ENCODE measurements around the gene LRRC9.

Gene LRRC9

DNA sequence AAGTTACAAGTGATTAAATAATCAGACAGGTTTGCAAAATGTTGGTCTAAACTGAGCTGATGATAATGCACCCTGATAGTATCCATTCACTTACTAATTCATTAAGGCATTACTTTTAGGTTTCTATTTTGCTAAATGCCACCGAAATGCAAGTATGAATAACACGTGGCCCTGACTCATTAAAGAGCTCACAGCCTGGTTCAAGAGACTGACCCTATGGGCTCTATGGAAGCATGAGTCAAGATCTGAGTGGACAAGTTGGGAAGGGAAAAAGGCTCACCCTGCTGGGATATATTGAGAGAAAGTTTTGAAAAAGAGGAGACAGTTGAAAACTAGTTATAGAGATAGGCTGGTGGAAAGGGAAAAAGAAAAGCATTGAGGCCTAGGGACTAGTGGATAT, 14.8 kb upstream of the LRRC9 start:
- Histone ChIP-seq H3K27me3 (ENCODE audit: low read length) (no peaks in the 10 kb centered on the region), H3F3A (ENCODE audit: insufficient read depth) (no peaks in the 10 kb centered on the region), H3K4me3 (ENCODE audit: insufficient read depth, low read length, poor library complexity, severe bottlenecking) (no peak overlapping the region), H3K36me3 (ENCODE audit: low read length) (no peaks in the 10 kb centered on the region), H3K4me2 (ENCODE audit: low read depth, low read length, poor library complexity, severe bottlenecking) (no peak overlapping the region), H4K20me1 (ENCODE audit: low read depth, low read length) (no peaks in the 10 kb centered on the region), H3K9ac (ENCODE audit: low read length) (no peak overlapping the region), H3K9me3 (ENCODE audit: insufficient read depth, low read length) (peaks cover 6% of the 10 kb centered on the region; the same call in 1 of the 2 replicates), H3K27ac (ENCODE audit: low read depth, low read length) (no peak overlapping the region), H2AFZ (ENCODE audit: low read depth, low read length, severe bottlenecking) (no peak overlapping the region), H3K9me2 (replicated peaks; ENCODE audit: insufficient read depth, low read length) (no peaks in the 10 kb centered on the region), H3K79me2 (ENCODE audit: insufficient read depth, low read length) (no peaks in the 10 kb centered on the region)
- TF ChIP-seq EZH2phosphoT487 (conservative IDR thresholded peaks at IDR 0.05; ENCODE audit: low read length) = no peak
- TF ChIP-seq, protein P1, sequence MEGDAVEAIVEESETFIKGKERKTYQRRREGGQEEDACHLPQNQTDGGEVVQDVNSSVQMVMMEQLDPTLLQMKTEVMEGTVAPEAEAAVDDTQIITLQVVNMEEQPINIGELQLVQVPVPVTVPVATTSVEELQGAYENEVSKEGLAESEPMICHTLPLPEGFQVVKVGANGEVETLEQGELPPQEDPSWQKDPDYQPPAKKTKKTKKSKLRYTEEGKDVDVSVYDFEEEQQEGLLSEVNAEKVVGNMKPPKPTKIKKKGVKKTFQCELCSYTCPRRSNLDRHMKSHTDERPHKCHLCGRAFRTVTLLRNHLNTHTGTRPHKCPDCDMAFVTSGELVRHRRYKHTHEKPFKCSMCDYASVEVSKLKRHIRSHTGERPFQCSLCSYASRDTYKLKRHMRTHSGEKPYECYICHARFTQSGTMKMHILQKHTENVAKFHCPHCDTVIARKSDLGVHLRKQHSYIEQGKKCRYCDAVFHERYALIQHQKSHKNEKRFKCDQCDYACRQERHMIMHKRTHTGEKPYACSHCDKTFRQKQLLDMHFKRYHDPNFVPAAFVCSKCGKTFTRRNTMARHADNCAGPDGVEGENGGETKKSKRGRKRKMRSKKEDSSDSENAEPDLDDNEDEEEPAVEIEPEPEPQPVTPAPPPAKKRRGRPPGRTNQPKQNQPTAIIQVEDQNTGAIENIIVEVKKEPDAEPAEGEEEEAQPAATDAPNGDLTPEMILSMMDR (IDR thresholded peaks at IDR 0.05; ENCODE audit: insufficient read depth, low read length, poor library complexity, severe bottlenecking) = no peak

DNA sequence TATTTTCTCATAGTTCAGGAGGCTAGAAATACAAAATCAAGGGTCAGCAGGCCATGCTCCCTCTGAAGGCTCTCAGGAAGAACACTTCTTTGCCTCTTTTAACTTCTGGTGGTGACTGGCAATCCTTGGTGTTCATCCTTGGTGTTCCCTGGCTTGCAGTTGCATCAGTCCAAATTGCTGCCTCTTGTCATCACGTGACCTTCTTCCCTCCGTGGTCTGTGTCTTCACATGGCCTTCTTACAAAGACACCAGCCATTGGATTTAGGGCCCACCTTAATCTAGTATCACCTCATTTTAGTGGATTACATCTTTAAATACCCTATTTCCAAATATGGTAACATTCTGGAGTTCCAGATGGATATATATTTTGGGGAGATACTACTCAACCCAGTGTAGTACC, 7.5 kb upstream of the LRRC9 start:
- H3K27ac ChIP-seq (ENCODE audit: low read depth, low read length) = no peak overlapping the region
- H3K4me3 ChIP-seq (ENCODE audit: insufficient read depth, low read length, poor library complexity, severe bottlenecking) = no peak overlapping the region
- no peak overlapping the region for H2AFZ ChIP-seq (ENCODE audit: low read depth, low read length, severe bottlenecking)
- no peaks in the 10 kb centered on the region for H3K36me3 ChIP-seq (ENCODE audit: low read length)
- H3K9me2 ChIP-seq (replicated peaks; ENCODE audit: insufficient read depth, low read length) = no peaks in the 10 kb centered on the region
- H3K4me2 ChIP-seq (ENCODE audit: low read depth, low read length, poor library complexity, severe bottlenecking) = no peak overlapping the region
- H4K20me1 ChIP-seq (ENCODE audit: low read depth, low read length) = no peaks in the 10 kb centered on the region
- no peaks in the 10 kb centered on the region for H3K9me3 ChIP-seq (ENCODE audit: insufficient read depth, low read length)
- no peaks in the 10 kb centered on the region for H3K79me2 ChIP-seq (ENCODE audit: insufficient read depth, low read length)
- H3K9ac ChIP-seq (ENCODE audit: low read length) = no peak overlapping the region
- no peaks in the 10 kb centered on the region for H3K27me3 ChIP-seq (ENCODE audit: low read length)
- TF ChIP-seq EZH2phosphoT487 (conservative IDR thresholded peaks at IDR 0.05; ENCODE audit: low read length) = no peak
- TF ChIP-seq, protein P1 (IDR thresholded peaks at IDR 0.05; ENCODE audit: insufficient read depth, low read length, poor library complexity, severe bottlenecking) = no peak
- H3F3A ChIP-seq (ENCODE audit: insufficient read depth) = no peaks in the 10 kb centered on the region

DNA sequence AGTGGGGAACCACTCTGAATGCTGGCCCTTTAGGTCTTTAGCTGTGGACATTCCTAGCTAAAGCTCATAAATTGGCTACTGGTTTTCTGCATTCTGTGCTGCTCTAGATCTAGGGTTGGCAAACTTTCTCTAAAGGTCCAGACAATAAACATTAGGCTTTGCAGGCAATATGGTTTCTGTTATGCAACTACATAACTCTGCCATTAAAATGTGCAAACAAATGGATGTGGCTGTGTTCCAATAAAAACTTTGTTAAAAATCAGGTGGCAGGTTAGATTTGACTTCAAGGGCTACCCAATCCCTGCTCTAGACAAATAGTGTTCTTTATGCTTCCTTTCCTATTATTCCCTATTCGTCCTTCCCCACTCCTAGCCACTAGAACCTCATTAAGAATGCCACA, 6.8 kb upstream of the LRRC9 start:
- no peak overlapping the region for H3K4me3 ChIP-seq (ENCODE audit: insufficient read depth, low read length, poor library complexity, severe bottlenecking)
- TF ChIP-seq EZH2phosphoT487 (conservative IDR thresholded peaks at IDR 0.05; ENCODE audit: low read length) = no peak
- TF ChIP-seq, protein P1 (IDR thresholded peaks at IDR 0.05; ENCODE audit: insufficient read depth, low read length, poor library complexity, severe bottlenecking) = no peak
- H4K20me1 ChIP-seq (ENCODE audit: low read depth, low read length) = no peaks in the 10 kb centered on the region
- no peaks in the 10 kb centered on the region for H3K9me3 ChIP-seq (ENCODE audit: insufficient read depth, low read length)
- H3K9ac ChIP-seq (ENCODE audit: low read length) = no peak overlapping the region
- H3K27ac ChIP-seq (ENCODE audit: low read depth, low read length) = no peak overlapping the region
- H3F3A ChIP-seq (ENCODE audit: insufficient read depth) = no peaks in the 10 kb centered on the region
- H3K4me2 ChIP-seq (ENCODE audit: low read depth, low read length, poor library complexity, severe bottlenecking) = no peak overlapping the region
- H3K79me2 ChIP-seq (ENCODE audit: insufficient read depth, low read length) = no peaks in the 10 kb centered on the region
- no peaks in the 10 kb centered on the region for H3K9me2 ChIP-seq (replicated peaks; ENCODE audit: insufficient read depth, low read length)
- H3K27me3 ChIP-seq (ENCODE audit: low read length) = no peaks in the 10 kb centered on the region
- H2AFZ ChIP-seq (ENCODE audit: low read depth, low read length, severe bottlenecking) = no peak overlapping the region
- no peaks in the 10 kb centered on the region for H3K36me3 ChIP-seq (ENCODE audit: low read length)

Measured in SU-DHL-6 (cell line).